B cell (primary cell): ENCODE data around the gene PLK3. TPM values are rescaled to one million over a fixed set of nuclear protein-coding genes. Genes with fewer than 3 reads are reported as not detected.

ENCODE experiments used
- ATAC-seq: fragments of 200-7000 bp; cut with Tn5 transposase; one replicate; pipeline ENCODE4 v1.10.0; 2021; ENCODE audit warnings: low read depth, mild to moderate bottlenecking, moderate number of reproducible peaks, moderate library complexity
- CTCF ChIA-PET: fragments of 350-600 bp; sonication (Branson Sonifier 250); formaldehyde crosslinking; loops from one replicate; lab custom pipeline; 2021; ENCODE audit warnings: antibody characterized with exemption, inconsistent platforms; lab: Charles Lee
- POLR2A ChIA-PET: fragments of 350-600 bp; sonication (Branson Sonifier 250); formaldehyde crosslinking; loops from one replicate; lab custom pipeline; 2021; ENCODE audit warnings: antibody characterized with exemption; lab: Charles Lee
- DNase-seq: peaks from one replicate; pipeline ENCODE4 v3.0.0; 2013
- H2AFZ ChIP-seq: 2 replicates; pipeline ENCODE4 v1.6.1; 2012; ENCODE audit warnings: mild to moderate bottlenecking, low read depth, low read length; ENCODE audit not compliant: insufficient read depth, poor library complexity, severe bottlenecking
- H3K27ac ChIP-seq, 2 donors: 1 replicate in 1 of 2; 2 replicates in 1 of 2; pipeline ENCODE4 v1.5.1; 2012 to 2013; ENCODE audit warnings: low read length in 2 of 2, mild to moderate bottlenecking in 2 of 2, moderate library complexity in 1 of 2
- H3K27me3 ChIP-seq, 4 experiments: fragments of 200-600 bp in 1 of 4; sonication (generic) in 1 of 4; replicated peaks in 1 of 4; 1 replicate in 2 of 4; 2 replicates in 2 of 4; pipeline versions ENCODE4 v1.6.1 to v1.7.0; 2013 to 2016; ENCODE audit warnings: low read length in 3 of 4, mild to moderate bottlenecking in 2 of 4, mixed read lengths in 1 of 4, moderate library complexity in 1 of 4; ENCODE audit not compliant: insufficient read depth in 4 of 4, control insufficient read depth in 3 of 4; ENCODE audit errors: control extremely low read depth in 1 of 4
- H3K36me3 ChIP-seq, 2 experiments: replicated peaks in 1 of 2; 1 replicate in 1 of 2; 2 replicates in 1 of 2; pipeline versions ENCODE4 v1.6.1 to v1.7.1; 2013; ENCODE audit warnings: low read length in 1 of 2; ENCODE audit not compliant: insufficient read depth in 2 of 2, control insufficient read depth in 1 of 2; ENCODE audit errors: control extremely low read depth in 1 of 2, extremely low read depth in 1 of 2
- H3K4me1 ChIP-seq, 2 donors: fragments of 200-600 bp in 1 of 2; sonication (generic) in 1 of 2; 1 replicate in 1 of 2; 2 replicates in 1 of 2; pipeline versions ENCODE4 v1.5.1 to v1.6.1; 2013 to 2017; ENCODE audit warnings: low read length in 2 of 2; ENCODE audit not compliant: control insufficient read depth in 2 of 2, insufficient read depth in 2 of 2
- H3K4me2 ChIP-seq: replicated peaks from 2 replicates; pipeline ENCODE3; 2012; ENCODE audit warnings: mild to moderate bottlenecking, low read depth, low read length; ENCODE audit not compliant: poor library complexity, severe bottlenecking
- H3K4me3 ChIP-seq, 5 experiments: fragments of 200-600 bp in 1 of 5; sonication (generic) in 1 of 5; 1 replicate in 3 of 5; 2 replicates in 2 of 5; pipeline versions ENCODE4 v1.5.1 to v1.7.0; 2011 to 2016; ENCODE audit warnings: low read length in 4 of 5, mild to moderate bottlenecking in 4 of 5, low read depth in 2 of 5, control low read depth in 1 of 5, moderate library complexity in 1 of 5; ENCODE audit not compliant: insufficient read depth in 1 of 5; ENCODE audit errors: control extremely low read depth in 1 of 5, extremely low read depth in 1 of 5
- H3K79me2 ChIP-seq: fragments of 200-600 bp; sonication (generic); one replicate; pipeline ENCODE4 v1.6.0; 2016; ENCODE audit warnings: low read length; ENCODE audit not compliant: control insufficient read depth, insufficient read depth
- H3K9ac ChIP-seq: fragments of 200-600 bp; sonication (generic); 2 replicates; pipeline ENCODE4 v1.6.1; 2017; ENCODE audit warnings: mild to moderate bottlenecking, low read length, moderate library complexity
- H3K9me3 ChIP-seq, 3 donors: one replicate each; pipeline versions ENCODE4 v1.6.1 to v1.7.1; 2013; ENCODE audit warnings: low read length in 2 of 3; ENCODE audit not compliant: control insufficient read depth in 2 of 3, insufficient read depth in 1 of 3; ENCODE audit errors: control extremely low read depth in 1 of 3
- H4K20me1 ChIP-seq: 2 replicates; pipeline ENCODE4 v1.6.0; 2012; ENCODE audit warnings: mild to moderate bottlenecking, low read length; ENCODE audit not compliant: insufficient read depth, control insufficient read depth, poor library complexity, severe bottlenecking
- H3K27ac Mint-ChIP-seq: one replicate; pipeline ENCODE4 v1.8.0; 2021; ENCODE audit warnings: mixed read lengths
- H3K27me3 Mint-ChIP-seq: one replicate; pipeline ENCODE4 v1.8.0; 2021; ENCODE audit warnings: mixed read lengths
- H3K4me1 Mint-ChIP-seq: one replicate; pipeline ENCODE4 v1.8.0; 2021; ENCODE audit warnings: mixed read lengths
- H3K4me3 Mint-ChIP-seq: one replicate; pipeline ENCODE4 v1.8.0; 2021; ENCODE audit warnings: mixed read lengths
- H3K9me3 Mint-ChIP-seq: one replicate; pipeline ENCODE4 v1.8.0; 2022; ENCODE audit warnings: mixed read lengths; ENCODE audit not compliant: insufficient read depth
- CTCF ChIP-seq: fragments of 200-600 bp; IDR thresholded peaks from one replicate; pipeline ENCODE4 v1.8.0; 2022; ENCODE audit warnings: antibody characterized with exemption, mild to moderate bottlenecking
- EZH2 ChIP-seq: IDR thresholded peaks from 2 replicates; pipeline ENCODE4 v1.6.1; 2012; ENCODE audit warnings: borderline replicate concordance, low read depth, mild to moderate bottlenecking, moderate library complexity, low read length; ENCODE audit not compliant: insufficient read depth, poor library complexity, severe bottlenecking
- WGBS: methylation state at CpG from one replicate; pipeline ENCODE4 v1.1.5; 2013; ENCODE audit warnings: missing lambda C conversion rate; ENCODE audit not compliant: insufficient coverage; 5-methylcytosine and 5-hydroxymethylcytosine counted together
- intact Hi-C: fragments of 100-400 bp; cut with micrococcal nuclease; formaldehyde crosslinking; loops from one replicate; pipeline ENCODE4 v1.10.0; 2022
- polyA plus RNA-seq: library from polyadenylated mRNA; depleted of rRNA; stranded (reverse); fragments of >200 nt; gene quantifications from 2 replicates; pipeline ENCODE4 v1.2.3, GENCODE V29; 2012
- total RNA-seq, 2 donors: library from RNA; stranded (reverse); fragments of 120-200 nt in 1 of 2; gene quantifications; 1 replicate in 1 of 2; 2 replicates in 1 of 2; pipeline versions ENCODE4 v1.2.3 to v1.2.4, GENCODE V29; 2013 to 2022

PLK3 gene
- total and polyA plus RNA-seq, 2 donors (not counting 1 experiment from before 2014, with no cell fraction given): 35.9 to 93.5 TPM

- intact Hi-C loops: loop anchor here (1.0 to 5.0 kb wide), 6 partner anchors 10 to 236 kb away; partner anchors contain the start of genes HECTD3, KIF2C, RNU5D-1 and UROD
- H3K27ac ChIP-seq: peak overlapping the region; percentile 89 to 93
- H3K27ac Mint-ChIP-seq: peak overlapping the region; percentile 94
- H3K27me3 Mint-ChIP-seq: no peaks in the 10 kb centered on the region
- CTCF ChIA-PET: interaction anchor here (0.8 to 2.9 kb wide), 12 partner anchors 8 to 237 kb away, joined by 3 to 39 read pairs (median 4); partner anchors contain the start of genes BEST4, HECTD3, PLK3 and PTCH2
- peak overlapping the region; percentile 94 for H3K9ac ChIP-seq
- no peak for DNase-seq
- TF ChIP-seq CTCF: no peak
- no peak for TF ChIP-seq EZH2
- H2AFZ ChIP-seq: peak overlapping the region; percentile 98
- peak overlapping the region; percentile 60 to 99 (median 87) for H3K4me3 ChIP-seq
- H3K9me3 Mint-ChIP-seq: no peaks in the 10 kb centered on the region
- peaks cover 0 to 49% of the 10 kb centered on the region in 2 experiments for H3K36me3 ChIP-seq
- ATAC-seq: peak; percentile 40
- peaks cover 37% of the 10 kb centered on the region for H3K4me1 Mint-ChIP-seq
- H3K4me1 ChIP-seq: peaks cover 14 to 28% of the 10 kb centered on the region in 2 donors
- POLR2A ChIA-PET: interaction anchor here (0.6 to 2.5 kb wide), 22 partner anchors 8 to 742 kb away, joined by 3 to 25 read pairs (median 6); partner anchors contain the start of genes ARMH1, EIF2B3, HECTD3 and PLK3
- H3K4me3 Mint-ChIP-seq: peak overlapping the region; percentile 95
- 7% methylated on average over 29 of the region's 36 CpGs for WGBS
- peak overlapping the region; percentile 75 for H3K4me2 ChIP-seq
- peaks cover 35% of the 10 kb centered on the region for H4K20me1 ChIP-seq
- H3K79me2 ChIP-seq: peaks cover 5% of the 10 kb centered on the region
- H3K27me3 ChIP-seq: no peaks in the 10 kb centered on the region
- H3K9me3 ChIP-seq: no peaks in the 10 kb centered on the region
Measured at GRCh38 chr1:44775930-44776729, 24.0 kb upstream of the PLK3 start.
